Activated CD8-positive, alpha-beta memory T cell treated with anti-CD3 and anti-CD28 coated beads, Interleukin-2, amount 50 U/mL, for 24 hours (primary cell): ENCODE results near the gene NFIB.

Source experiments
- DNase-seq: peaks from one replicate; pipeline ENCODE4 v3.0.0-alpha.2; 2020; ENCODE audit errors: extremely low read depth

NFIB gene

DNA sequence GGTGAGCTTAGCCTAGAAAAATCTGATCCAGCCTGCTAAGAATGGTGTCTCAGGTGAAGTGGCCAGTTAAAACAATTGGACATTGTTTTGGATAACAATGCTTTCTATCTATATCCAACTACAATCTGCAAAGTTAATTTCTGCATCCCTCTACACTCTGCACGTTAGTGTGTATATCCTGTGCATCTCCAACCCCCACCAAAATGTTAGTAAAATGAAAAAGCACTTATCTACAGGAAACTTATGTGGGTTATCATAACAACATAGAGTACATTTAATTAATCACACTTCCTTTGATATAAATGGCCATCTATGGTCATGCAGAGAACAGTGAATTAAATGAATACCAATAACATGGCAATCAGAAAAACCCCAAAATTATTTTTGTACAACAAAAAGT lies 158.7 kb downstream of the NFIB start:
- DNase-seq, result no peak

DNA sequence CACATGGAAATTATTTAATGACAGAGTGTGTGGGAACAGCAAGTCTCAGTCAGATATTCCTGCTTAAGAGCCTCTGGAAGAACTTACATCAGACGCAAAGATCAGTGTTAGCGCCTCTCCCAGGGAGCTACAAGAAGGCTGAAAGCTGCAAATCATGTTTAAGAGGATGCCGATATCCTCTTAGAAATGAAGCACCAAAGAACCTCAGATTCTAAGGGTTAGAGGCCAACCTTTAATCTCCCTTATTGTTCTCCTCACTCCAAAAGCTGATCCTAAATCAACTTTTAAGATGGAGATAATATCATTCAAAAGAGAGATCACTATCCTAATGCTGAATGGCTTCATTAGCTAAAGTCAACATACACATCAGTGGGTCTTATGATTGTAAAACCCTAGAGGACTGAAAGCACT lies 160.6 kb downstream of the NFIB start:
- no peak for DNase-seq

DNA sequence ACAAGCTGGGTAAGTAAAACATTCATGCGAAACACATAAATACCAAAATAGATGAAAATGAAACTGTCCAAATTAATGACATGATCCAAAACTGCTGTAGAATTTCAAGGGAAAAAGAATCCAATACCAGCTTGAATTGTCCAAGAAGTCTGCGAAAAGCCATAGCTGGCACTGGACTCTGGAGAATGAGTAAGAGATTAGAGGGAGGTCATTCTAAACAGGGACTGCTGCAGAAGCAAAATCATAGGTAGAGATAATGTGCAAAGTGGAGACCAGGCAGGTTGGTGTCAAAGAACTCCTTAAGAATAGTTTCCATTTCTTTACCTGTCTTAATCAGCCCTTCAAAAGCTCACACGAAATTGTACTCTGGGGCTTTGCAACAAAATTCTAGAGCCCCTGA lies 162.5 kb downstream of the NFIB start:
- no peak for DNase-seq

DNA sequence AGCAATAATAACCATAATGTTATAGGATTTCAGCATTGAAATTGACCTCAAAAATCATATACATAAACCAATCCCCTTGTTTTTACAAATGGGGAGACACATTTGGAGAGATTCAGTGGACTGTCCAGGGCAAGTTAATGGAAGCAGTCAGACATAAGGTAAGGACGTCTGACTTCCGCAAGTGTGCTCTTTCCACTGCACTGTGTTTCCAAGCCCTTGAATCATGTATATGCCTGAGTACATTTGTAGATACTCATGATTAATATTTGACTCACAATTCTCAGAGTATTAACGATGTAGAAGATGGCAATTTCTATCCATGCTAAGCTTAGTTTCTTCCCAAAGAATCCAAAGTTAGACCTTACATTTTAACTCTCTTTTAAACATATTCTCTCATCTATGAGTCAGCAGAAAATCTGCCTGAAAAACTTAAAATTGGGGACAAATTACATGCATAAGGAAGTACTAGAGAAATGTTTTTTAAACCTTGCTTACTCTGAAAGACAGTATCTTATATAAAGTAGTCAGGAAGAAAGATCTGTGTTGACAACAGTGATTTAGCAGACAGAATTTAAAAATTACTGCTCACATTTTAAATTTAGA lies 165.3 kb downstream of the NFIB start:
- no peak for DNase-seq

DNA sequence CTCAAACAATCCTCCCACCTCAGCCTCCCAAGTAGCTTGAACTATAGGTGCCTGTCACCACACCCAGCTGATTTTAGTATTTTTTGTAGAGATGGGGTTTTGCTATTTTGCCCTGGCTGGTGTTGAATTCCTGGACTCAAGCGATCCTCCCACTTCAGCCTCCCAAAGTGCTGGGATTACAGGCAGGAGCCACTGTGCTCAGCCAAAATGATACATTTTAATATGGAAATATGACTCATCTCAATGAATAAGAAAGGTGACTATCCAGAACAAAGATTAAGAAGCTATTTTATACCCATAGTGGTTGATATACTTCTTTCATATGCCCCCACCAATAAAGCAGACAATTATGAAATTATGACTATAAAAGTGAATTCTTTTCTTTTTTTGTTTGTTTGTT lies 166.2 kb downstream of the NFIB start:
- no peak for DNase-seq

DNA sequence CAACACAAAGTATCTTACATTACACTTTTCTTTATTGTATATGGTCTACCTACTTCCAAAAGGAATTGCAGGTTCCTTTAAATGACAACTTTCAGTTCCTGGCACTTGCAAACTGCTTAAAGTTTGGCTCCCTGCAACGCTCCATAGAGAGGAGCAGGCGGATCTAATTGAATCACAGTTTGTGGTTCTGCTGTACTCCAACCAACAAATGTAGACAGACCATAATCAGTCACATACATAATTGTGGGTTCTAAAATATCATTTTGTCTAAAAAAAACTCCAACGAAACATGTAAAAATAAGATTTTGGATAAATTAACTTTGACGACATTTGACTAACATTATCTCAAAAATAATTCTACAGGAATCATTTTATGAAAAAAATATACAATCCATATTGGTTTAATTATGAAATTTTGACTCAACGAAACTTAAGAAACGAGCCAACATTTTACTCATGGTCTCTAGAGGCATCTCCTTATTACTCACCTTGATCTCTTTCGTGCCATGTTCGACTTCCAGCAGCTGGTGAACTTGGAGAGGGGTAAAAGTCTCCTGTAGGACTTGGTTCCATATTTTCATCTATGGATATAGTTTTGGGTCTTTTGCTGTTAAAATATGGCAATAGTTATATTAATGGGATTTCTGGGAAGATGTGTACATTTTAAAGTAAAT lies 167.6 kb downstream of the NFIB start:
- DNase-seq, result no peak

DNA sequence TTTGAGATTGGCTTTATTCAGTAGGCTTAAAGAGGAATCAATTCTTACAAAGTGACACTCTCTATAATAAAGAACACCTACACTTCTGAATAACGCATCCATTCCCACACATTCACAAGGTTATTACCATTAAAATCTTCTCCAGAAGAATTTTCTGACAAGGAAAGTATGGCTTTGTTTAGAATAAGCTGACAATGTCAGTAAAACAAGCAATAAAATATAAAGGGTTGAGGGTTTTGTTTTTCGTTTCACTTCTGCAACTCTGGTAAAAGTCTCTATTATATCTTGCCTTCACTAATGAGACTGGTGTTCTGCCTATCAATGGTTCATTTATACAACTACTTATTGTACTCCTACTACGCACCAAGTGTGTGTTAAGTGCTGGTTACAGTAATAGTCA lies 169.7 kb downstream of the NFIB start:
- DNase-seq, result no peak

DNA sequence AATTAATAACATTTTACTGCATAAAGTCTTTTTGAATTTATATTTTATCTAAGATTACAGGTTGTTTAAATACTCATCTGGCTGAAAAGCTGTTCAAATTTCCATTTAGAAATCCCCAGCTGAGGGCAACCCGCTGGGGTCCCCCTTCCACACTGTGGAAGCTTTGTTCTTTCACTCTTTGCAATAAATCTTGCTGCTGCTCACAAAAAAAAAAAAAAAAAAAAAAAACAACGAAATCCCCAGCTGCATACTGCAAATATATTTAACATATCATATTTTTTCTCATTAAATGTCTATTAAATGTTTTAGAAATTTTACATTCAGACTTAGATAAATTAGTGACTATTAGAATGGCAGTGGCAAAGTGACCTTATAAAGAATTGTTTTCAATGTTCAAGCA lies 172.2 kb downstream of the NFIB start:
- DNase-seq, result no peak

DNA sequence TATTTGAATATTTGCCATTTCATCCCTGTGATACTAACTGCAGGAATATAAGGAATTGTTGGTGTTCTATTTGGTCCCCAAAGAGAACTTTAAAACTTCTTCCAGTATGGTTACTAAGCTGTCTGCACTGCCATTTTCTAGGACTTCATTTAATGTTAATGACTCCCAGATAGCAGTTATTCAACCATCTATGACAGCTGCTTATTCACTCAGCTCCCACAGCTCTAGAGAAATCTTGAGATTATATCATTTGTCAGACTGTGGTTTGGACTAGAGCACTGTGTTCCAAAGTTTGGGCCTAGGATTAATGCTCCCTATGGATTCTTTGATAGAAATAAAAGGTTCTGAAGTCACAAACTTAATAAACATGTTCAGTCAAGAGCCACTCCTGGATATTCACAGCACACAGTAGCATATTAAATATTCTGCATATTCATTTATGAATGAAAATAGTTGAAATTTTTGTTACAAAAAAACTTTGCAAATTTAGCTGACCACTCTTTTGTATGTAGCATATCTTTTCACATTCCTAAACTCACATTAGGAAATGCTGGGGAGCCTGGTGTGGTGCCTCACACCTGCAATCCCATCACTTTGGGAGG lies 173.7 kb downstream of the NFIB start:
- no peak for DNase-seq

DNA sequence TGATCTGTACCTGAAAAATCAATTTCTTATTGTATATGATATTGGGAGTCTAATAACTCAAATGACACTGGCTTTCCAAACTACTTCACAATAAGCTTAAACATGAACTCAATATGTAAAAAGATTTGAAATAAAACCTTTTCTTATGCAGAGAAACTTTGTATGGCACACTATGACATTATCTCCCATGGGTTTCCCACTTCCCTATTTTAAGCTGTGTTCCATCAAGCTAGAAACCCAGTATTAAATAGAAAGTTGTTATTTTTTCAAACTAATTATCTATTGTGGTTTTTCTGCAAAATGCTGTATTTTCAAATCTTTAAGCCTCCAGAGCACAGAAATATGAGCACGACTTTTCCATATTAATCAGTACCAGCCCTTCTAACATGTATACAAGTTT lies 174.7 kb downstream of the NFIB start:
- DNase-seq, result no peak

DNA sequence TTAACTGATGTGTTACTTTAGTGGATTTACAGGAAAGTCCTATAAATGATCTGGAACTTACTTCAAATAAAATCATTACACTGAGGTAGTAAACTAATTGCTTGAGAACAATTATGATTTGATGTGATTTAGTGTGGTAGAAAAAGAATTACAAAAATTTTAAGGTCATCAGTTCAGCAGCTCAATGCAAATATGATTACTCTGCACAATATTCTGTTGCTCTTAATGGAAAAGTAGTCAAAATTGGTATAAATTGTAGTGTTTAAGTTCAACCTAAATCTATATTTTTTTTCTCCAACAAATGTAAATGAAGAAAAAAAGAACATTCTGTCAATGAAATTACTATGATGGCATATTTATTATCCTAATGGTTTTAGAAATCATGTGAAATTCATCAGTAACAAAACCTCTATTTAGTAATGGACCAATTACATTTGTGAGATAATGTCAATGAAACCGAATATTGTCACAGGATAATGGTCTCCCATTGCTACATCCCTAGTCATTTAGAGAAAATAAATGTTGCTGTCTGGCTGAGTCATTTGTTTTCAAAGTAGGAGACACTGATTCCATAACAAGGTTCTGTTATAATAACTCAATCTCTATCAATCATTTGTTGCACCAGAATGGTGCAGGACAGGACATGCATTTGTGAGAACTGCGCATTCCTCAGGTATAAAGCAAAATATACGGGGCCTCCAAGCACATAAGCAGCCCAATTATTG lies 177.1 kb downstream of the NFIB start:
- no peak for DNase-seq

DNA sequence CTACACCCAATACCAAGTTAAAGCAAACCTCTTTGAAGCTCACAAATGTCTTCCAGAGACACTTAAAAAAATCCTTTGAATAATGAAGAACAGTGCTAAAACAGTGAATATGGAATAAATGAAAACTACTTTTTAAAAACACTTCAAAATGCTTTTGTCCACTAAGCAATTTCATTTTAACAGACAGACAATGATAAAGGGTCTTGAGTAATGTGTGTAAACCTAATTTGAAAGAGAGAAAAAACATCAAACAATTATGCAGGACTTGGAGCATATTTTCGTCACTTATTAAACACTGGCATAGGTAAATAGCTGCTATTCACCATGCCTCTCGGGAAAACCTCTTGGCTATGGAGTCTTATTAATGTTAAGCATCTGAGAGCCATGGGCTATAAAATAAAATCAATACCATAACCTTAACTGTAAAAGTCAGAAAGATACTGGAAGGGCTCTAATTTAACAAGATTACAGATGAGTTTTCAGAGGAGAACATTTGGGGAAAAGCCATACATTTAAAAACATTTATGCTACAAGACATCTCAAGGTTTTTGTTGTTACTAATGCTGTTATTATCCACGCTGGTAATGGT lies 177.8 kb downstream of the NFIB start:
- no peak for DNase-seq

DNA sequence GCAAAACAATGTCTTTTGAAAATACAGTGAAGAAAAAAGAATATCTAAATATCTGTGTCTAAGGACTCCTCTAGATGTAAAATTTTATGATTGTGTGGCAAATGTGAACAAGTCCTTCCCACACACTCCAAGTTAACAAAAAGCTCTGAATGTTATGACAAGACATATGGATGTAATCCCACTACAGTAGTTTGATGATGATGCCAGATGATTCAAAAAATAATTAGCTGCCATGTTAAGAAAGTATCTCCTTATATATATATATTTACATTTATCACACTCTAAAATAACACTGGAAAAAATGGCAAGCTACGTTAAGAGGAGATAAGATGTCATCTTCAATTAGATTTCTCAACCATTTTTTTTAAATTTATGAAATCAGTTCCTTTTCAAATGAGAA lies 178.5 kb downstream of the NFIB start:
- no peak for DNase-seq

DNA sequence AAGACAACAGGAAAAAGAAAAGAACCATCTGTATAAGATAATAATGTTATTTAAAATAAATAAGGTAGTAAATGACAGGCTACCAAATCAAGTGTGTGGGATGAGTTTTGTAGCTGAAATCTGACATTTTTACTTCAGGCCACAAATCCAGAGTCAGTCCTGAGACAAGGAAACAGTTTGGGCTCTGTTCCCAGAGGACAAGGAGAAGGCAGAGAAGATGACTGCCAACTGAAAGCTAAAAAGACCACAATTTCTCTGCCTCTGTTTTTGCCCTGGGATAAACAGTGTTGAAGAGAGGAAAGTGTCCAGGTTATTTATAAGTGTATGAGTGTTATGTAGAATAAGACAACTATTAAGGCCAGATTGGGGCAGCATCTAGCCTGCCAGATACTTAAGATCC lies 180.5 kb downstream of the NFIB start:
- no peak for DNase-seq

DNA sequence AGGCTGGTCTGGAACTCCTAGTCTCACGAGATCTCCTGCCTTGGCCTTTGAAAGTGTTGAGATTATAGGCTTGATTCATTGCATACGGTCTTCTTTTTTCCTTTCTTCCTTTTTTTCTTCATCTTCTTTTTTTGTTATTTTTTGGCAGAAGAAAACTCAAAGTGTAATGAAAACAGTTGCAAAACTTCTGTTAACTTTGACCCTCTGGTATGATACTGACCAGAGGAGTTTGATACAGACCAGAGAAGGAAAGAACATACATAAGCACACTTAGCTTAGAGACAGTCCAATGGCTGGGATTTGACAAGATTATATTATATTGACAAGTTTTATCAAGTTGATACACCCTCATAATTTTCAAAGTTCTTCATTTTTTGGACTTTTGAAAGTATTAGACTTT lies 181.2 kb downstream of the NFIB start:
- no peak for DNase-seq

DNA sequence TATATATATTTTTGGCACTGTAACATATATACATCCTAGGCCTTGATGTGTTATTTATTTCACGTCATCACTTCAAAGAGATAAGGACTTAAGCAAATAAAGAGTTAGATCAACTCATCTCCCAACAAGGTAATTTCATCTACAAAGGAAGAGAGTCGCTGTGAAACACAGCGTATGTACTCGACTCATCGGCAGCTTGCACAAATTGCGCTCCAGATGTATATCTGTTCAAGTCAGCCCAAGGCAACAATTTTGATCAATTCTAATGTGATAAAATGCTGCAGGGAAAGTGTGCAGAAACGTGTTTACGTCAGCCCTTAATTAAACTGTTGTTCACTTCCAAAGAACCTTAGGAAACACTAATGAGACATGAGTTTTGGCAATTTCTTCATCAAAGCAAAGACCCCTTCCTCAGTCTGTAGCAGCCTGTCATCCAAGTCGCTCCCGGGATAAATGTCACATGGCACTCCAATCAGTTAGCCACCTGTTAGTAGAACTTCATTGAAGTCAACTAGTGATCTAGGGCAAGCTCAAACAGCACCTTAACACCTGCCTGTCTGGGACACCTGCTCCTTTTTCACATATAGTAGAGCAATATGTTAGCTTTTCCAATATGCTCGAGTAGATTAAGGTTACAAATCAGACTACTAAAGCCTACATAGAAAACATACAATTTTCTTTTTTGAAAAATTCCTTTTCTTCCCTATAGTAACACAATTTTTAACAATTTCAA lies 182.4 kb downstream of the NFIB start:
- DNase-seq, result no peak

DNA sequence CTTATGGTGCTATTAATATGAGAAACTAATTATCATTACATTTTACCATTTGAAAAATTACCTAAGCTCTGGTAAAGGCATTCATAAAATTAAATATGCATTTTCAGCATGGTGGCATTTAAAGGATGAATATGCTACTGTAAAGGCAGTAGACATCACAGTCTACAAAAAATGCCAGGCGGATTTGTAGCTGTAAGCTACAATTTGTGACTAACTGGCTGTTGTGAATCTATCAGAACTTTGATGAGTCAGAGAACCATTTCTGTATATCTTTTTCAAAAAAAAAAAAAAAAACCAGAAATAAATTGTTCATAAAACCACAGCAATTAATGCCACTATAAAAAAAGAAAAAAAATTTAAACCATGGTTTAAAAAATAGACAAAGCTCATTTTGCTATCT lies 186.3 kb downstream of the NFIB start:
- no peak for DNase-seq

DNA sequence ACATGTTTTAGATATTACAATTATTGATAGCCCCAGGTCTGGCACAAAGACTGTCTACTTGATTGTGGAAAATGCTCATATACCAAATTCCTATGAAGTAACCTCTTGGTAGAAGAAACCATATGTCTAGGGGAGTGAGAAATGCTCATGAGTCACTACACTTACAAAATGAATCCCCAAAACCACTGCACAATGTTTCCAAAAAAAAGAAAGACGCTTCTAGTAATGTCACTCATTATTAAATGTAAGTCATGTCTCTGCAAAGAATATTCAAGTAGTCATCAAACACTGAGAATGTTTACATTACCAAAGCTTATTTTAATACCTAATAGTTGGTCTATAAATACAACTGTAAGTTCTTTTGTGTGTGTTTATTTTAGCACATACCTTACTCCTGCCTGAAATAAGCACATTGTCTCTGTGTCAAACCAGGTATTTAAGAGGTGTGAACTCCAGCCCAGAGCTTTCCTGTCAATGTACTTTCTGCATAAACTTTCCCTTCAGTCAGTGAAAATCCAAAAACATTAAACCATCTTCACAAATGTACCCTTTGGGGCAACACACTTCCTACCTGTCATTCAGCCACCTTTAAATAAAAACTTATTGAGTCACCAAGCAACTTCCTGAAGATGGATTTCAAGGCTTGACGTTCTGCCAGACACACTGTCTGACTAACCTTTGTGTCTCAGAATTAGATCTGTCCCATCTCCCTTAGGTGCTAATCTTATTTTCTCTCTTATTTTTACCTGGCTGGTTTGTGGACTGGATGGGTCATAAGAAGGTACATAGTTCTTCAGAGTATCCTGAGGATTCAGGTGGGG lies 194.0 kb downstream of the NFIB start:
- no peak for DNase-seq

DNA sequence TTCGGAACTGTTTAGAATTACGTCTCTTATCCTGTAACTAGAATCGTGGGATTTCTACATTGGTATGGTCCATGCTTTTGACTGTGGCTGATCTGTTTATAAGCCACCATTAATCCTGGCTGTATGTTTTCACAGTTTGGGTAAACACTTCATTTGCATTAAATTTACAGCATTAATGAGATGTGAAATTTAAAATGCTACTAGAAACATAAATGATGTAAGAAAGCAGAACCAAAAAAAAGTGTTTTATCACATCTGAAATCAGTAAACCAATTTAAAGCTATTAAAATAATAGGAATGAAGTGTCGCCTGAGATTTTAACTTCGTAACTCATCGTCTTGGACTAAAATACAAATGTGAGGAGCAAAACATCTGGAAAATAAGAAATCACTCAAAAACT lies 201.7 kb downstream of the NFIB start:
- DNase-seq, result no peak

DNA sequence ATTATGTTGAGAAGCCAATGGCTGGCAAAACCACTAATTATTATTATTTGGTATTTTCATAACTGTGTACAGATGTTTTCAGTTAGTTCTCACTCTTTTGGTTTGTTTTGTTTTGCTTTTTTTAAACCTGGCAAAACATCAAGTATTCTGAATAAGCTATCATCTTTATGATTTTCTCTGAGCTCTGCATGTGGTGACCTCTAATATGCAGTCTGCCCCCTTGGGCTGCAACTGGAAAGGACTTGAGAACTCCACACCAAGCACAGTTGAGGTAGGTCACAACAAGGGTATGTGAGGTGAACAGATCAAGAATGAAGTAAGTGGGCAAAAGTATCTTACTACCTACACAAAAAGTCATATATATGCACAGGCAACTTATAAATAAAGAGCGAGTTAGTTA lies 202.2 kb downstream of the NFIB start:
- no peak for DNase-seq

DNA sequence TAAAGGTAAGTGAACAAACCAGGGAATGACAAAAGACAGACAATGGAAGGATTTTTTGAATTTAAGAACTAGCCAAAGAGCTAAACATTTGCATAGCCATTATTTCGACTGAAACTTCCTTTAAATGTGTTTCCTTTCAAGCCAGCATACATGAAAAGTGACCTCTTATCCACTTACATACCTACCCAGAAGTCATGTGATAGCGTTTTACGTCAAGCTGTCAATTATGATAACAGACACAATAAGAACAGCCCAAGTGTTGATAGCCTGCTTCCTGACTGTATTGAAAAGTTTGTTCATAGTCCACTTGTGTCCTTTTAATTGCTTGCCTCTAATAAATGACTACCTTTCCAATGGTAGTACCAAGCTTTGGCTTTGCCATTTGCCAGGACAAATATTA lies 206.0 kb downstream of the NFIB start:
- no peak for DNase-seq
